HepG2 (cell line): Measurements from ENCODE around the gene UCMA. TPM values are rescaled to one million over a fixed set of nuclear protein-coding genes. Genes with fewer than 3 reads are reported as not detected.

Source experiments
- HNF1B ChIP-seq: sonication (generic); formaldehyde crosslinking; IDR thresholded peaks from 2 replicates; pipeline ENCODE4 v1.5.1; 2020; ENCODE audit warnings: mild to moderate bottlenecking, moderate library complexity, missing genetic modification reagents
- LCORL ChIP-seq, 2 experiments: fragments of 450-650 bp in 1 of 2; sonication (generic) in 1 of 2; formaldehyde crosslinking in 1 of 2; IDR thresholded peaks; 2 replicates each; pipeline versions ENCODE4 v1.5.0 to v1.6.1; 2017 to 2020; ENCODE audit warnings: antibody characterized with exemption in 1 of 2, missing genetic modification reagents in 1 of 2
- MAFK ChIP-seq, 2 experiments: IDR thresholded peaks in 1 of 2; conservative IDR thresholded peaks in 1 of 2; 2 replicates each; pipeline ENCODE4 v1.6.1; 2011; ENCODE audit warnings: improper control_type of control experiment in 2 of 2, low read length in 2 of 2
- MAZ ChIP-seq, 2 experiments: sonication (generic) in 1 of 2; formaldehyde crosslinking in 1 of 2; IDR thresholded peaks; 2 replicates each; pipeline versions ENCODE4 v1.5.0 to v1.6.1; 2012 to 2020; ENCODE audit warnings: low read depth in 2 of 2, mild to moderate bottlenecking in 2 of 2, borderline replicate concordance in 1 of 2, improper control_type of control experiment in 1 of 2, low read length in 1 of 2, missing genetic modification reagents in 1 of 2, moderate library complexity in 1 of 2
- MEIS1 ChIP-seq: sonication (generic); formaldehyde crosslinking; IDR thresholded peaks from 2 replicates; pipeline ENCODE4 v1.9.0; 2021; ENCODE audit warnings: mild to moderate bottlenecking, missing genetic modification reagents, moderate library complexity, borderline replicate concordance
- PAX8 ChIP-seq: sonication (generic); formaldehyde crosslinking; IDR thresholded peaks from 2 replicates; pipeline ENCODE4 v1.8.0; 2022; ENCODE audit warnings: mild to moderate bottlenecking, missing genetic modification reagents, borderline replicate concordance
- SETDB1 ChIP-seq: sonication (generic); formaldehyde crosslinking; IDR thresholded peaks from 2 replicates; pipeline ENCODE4 v1.5.1; 2020; ENCODE audit warnings: missing genetic modification reagents, mild to moderate bottlenecking, borderline replicate concordance
- SP1 ChIP-seq, 2 experiments: fragments of 450-650 bp in 1 of 2; sonication (generic) in 1 of 2; formaldehyde crosslinking in 1 of 2; IDR thresholded peaks; 2 replicates each; pipeline versions ENCODE4 v1.4.0 to v1.6.1; 2016 to 2020; ENCODE audit warnings: missing genetic modification reagents in 1 of 2
- TARDBP ChIP-seq: sonication (generic); formaldehyde crosslinking; IDR thresholded peaks from 2 replicates; pipeline ENCODE4 v1.8.0; 2022; ENCODE audit warnings: mild to moderate bottlenecking, missing genetic modification reagents
- TRIM24 ChIP-seq: sonication (generic); formaldehyde crosslinking; IDR thresholded peaks from 2 replicates; pipeline ENCODE4 v1.8.0; 2022; ENCODE audit warnings: mild to moderate bottlenecking, missing genetic modification reagents
- YY1 ChIP-seq: IDR thresholded peaks from 2 replicates; pipeline ENCODE4 v1.6.1; 2011; ENCODE audit warnings: low read length, low read depth, moderate library complexity, mild to moderate bottlenecking; ENCODE audit not compliant: insufficient read depth, insufficient replicate concordance
- ZEB1 ChIP-seq: IDR thresholded peaks from 2 replicates; pipeline ENCODE4 v1.6.1; 2012; ENCODE audit warnings: mild to moderate bottlenecking, low read depth, inconsistent platforms; ENCODE audit not compliant: insufficient replicate concordance
- ZMYM4 ChIP-seq: sonication (generic); formaldehyde crosslinking; IDR thresholded peaks from 2 replicates; pipeline ENCODE4 v1.8.1; 2023; ENCODE audit warnings: mild to moderate bottlenecking, missing genetic modification reagents
- ZNF382 ChIP-seq: sonication (generic); formaldehyde crosslinking; IDR thresholded peaks from 2 replicates; pipeline ENCODE4 v1.5.0; 2020; ENCODE audit warnings: missing genetic modification reagents, mild to moderate bottlenecking, borderline replicate concordance
- ZNF703 ChIP-seq: sonication (generic); formaldehyde crosslinking; IDR thresholded peaks from 2 replicates; pipeline ENCODE4 v1.5.1; 2020; ENCODE audit warnings: missing genetic modification reagents, mild to moderate bottlenecking, moderate library complexity, borderline replicate concordance
- ZNF709 ChIP-seq: sonication (generic); formaldehyde crosslinking; IDR thresholded peaks from 2 replicates; pipeline ENCODE4 v1.5.0; 2020; ENCODE audit warnings: mild to moderate bottlenecking, missing genetic modification reagents
- ZNF792 ChIP-seq: IDR thresholded peaks from 2 replicates; pipeline ENCODE4 v1.6.1; 2016
- polyA plus RNA-seq, 8 experiments: library from polyadenylated mRNA; depleted of rRNA in 3 of 8; stranded (reverse) in 7 of 8; unstranded in 1 of 8; fragments of >200 nt; fragmentation: Illumina TruSeq in 4 of 8; extraction: Trizol in 4 of 8; gene quantifications; 2 replicates each; pipeline versions ENCODE4 v1.2.1 to v1.2.3, GENCODE V29; 2011 to 2016; ENCODE audit warnings: low read depth in 4 of 8, missing spikeins in 1 of 8, mixed read lengths in 1 of 8; ENCODE audit not compliant: insufficient read depth in 1 of 8
- total RNA-seq, 5 experiments: library from RNA; depleted of rRNA; stranded (reverse); fragments of >200 nt; fragmentation: Illumina TruSeq; extraction: Trizol; gene quantifications; 2 replicates each; pipeline ENCODE4 v1.2.3, GENCODE V29; 2016; ENCODE audit warnings: low read depth in 1 of 5
- TF ChIP-seq, protein P1 (sequence below): sonication (generic); formaldehyde crosslinking; IDR thresholded peaks from 2 replicates; pipeline ENCODE4 v1.4.0; 2020; ENCODE audit warnings: missing genetic modification reagents
- TF ChIP-seq, protein P2 (sequence below): fragments of 450-650 bp; IDR thresholded peaks from 2 replicates; pipeline ENCODE4 v1.6.1; 2017; ENCODE audit warnings: mild to moderate bottlenecking
- TF ChIP-seq, protein P3 (sequence below): sonication (generic); formaldehyde crosslinking; conservative IDR thresholded peaks from 2 replicates; pipeline ENCODE4 v1.5.0; 2020; ENCODE audit warnings: missing genetic modification reagents

Gene UCMA
- total and polyA plus RNA-seq, 2 of the 13 experiments (the other 11 are each of a cell fraction or from before 2014, with no cell fraction given): not detected

DNA sequence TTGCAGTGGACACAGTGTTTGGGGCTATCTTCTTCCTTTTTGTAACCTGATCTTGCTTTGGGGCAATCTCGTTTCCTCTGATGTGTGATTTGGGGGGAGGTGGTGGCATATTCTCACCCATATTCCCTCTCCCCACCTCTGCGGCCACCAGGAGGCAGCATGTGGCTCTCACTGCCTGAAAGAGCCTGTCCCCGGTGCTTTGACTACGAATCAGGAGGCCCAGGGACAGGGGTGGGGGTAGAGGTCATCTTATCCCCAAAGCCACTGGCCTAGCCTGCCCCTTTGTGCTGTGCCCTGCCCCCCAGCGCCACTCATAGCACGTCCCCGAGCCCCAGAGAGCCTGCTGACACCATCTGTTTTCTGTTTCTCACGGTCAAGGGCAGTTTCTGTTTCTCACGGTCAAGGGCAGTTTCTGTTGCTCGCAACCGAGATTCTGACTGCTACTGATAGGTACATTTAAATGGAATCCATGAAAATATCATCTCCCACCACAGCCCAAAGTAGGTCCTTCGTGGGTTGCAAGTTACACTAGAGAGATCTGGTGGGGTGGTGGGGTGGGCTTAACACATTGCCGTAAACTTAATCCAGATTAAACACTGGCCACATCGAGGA is 37.5 kb upstream of the UCMA start (continued):
- no peak for TF ChIP-seq LCORL (IDR thresholded peaks at IDR 0.05)
- peak; percentile 80 for TF ChIP-seq LCORL (CRISPR knock-in tag; IDR thresholded peaks at IDR 0.05)
- no peak for TF ChIP-seq TRIM24 (CRISPR knock-in tag)
- TF ChIP-seq, protein P1, sequence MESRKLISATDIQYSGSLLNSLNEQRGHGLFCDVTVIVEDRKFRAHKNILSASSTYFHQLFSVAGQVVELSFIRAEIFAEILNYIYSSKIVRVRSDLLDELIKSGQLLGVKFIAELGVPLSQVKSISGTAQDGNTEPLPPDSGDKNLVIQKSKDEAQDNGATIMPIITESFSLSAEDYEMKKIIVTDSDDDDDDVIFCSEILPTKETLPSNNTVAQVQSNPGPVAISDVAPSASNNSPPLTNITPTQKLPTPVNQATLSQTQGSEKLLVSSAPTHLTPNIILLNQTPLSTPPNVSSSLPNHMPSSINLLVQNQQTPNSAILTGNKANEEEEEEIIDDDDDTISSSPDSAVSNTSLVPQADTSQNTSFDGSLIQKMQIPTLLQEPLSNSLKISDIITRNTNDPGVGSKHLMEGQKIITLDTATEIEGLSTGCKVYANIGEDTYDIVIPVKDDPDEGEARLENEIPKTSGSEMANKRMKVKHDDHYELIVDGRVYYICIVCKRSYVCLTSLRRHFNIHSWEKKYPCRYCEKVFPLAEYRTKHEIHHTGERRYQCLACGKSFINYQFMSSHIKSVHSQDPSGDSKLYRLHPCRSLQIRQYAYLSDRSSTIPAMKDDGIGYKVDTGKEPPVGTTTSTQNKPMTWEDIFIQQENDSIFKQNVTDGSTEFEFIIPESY (CRISPR knock-in tag): peak; percentile 49; the same call in 1 of the 2 replicates
- peak; percentile 45 for TF ChIP-seq MEIS1
- TF ChIP-seq PAX8 (CRISPR knock-in tag): 0 out of 2 replicates have a peak, but pooled peaks have one; percentile 17
- TF ChIP-seq SETDB1 (CRISPR knock-in tag): no peak
- TF ChIP-seq SP1 (IDR thresholded peaks at IDR 0.05): no peak
- peak; percentile 18 for TF ChIP-seq SP1 (CRISPR knock-in tag; IDR thresholded peaks at IDR 0.05)
- TF ChIP-seq ZMYM4 (CRISPR knock-in tag): peak; percentile 71
- no peak for TF ChIP-seq ZNF382
- TF ChIP-seq TARDBP (CRISPR knock-in tag): peak; percentile 89
- TF ChIP-seq HNF1B (CRISPR knock-in tag): peak; percentile 75
- TF ChIP-seq MAFK (conservative IDR thresholded peaks at IDR 0.05 in 1 of 2, IDR thresholded peaks at IDR 0.05 in 1 of 2; ENCODE audit: low read length in 2 of 2): 0 out of 4 replicates have a peak, but pooled peaks of 1 of the 2 experiments have one; percentile 9
- TF ChIP-seq ZNF792 (CRISPR knock-in tag): peak; percentile 31; the same call in 1 of the 2 replicates
- TF ChIP-seq ZEB1: peak; percentile 41
- TF ChIP-seq, protein P2, sequence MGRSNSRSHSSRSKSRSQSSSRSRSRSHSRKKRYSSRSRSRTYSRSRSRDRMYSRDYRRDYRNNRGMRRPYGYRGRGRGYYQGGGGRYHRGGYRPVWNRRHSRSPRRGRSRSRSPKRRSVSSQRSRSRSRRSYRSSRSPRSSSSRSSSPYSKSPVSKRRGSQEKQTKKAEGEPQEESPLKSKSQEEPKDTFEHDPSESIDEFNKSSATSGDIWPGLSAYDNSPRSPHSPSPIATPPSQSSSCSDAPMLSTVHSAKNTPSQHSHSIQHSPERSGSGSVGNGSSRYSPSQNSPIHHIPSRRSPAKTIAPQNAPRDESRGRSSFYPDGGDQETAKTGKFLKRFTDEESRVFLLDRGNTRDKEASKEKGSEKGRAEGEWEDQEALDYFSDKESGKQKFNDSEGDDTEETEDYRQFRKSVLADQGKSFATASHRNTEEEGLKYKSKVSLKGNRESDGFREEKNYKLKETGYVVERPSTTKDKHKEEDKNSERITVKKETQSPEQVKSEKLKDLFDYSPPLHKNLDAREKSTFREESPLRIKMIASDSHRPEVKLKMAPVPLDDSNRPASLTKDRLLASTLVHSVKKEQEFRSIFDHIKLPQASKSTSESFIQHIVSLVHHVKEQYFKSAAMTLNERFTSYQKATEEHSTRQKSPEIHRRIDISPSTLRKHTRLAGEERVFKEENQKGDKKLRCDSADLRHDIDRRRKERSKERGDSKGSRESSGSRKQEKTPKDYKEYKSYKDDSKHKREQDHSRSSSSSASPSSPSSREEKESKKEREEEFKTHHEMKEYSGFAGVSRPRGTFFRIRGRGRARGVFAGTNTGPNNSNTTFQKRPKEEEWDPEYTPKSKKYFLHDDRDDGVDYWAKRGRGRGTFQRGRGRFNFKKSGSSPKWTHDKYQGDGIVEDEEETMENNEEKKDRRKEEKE: no peak
- peak; percentile 67; the same call in 1 of the 2 replicates for TF ChIP-seq ZNF703 (CRISPR knock-in tag)
- TF ChIP-seq, protein P3, sequence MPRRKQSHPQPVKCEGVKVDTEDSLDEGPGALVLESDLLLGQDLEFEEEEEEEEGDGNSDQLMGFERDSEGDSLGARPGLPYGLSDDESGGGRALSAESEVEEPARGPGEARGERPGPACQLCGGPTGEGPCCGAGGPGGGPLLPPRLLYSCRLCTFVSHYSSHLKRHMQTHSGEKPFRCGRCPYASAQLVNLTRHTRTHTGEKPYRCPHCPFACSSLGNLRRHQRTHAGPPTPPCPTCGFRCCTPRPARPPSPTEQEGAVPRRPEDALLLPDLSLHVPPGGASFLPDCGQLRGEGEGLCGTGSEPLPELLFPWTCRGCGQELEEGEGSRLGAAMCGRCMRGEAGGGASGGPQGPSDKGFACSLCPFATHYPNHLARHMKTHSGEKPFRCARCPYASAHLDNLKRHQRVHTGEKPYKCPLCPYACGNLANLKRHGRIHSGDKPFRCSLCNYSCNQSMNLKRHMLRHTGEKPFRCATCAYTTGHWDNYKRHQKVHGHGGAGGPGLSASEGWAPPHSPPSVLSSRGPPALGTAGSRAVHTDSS (CRISPR knock-in tag): no peak
- peak; percentile 36; the same call in 1 of the 2 replicates for TF ChIP-seq MAZ (IDR thresholded peaks at IDR 0.05; ENCODE audit: borderline replicate concordance, low read depth, low read length)
- peak; percentile 57; the same call in 1 of the 2 replicates for TF ChIP-seq MAZ (CRISPR knock-in tag; IDR thresholded peaks at IDR 0.05; ENCODE audit: low read depth)
- no peak; the same call in 1 of the 2 replicates for TF ChIP-seq ZNF709 (CRISPR knock-in tag)
- TF ChIP-seq YY1: peak; percentile 11
